IMR-90 (cell line): ENCODE data around the gene SLC13A5. TPM values are rescaled to one million over a fixed set of nuclear protein-coding genes. Genes with fewer than 3 reads are reported as not detected.
"Not testable (repeated sequence)": the region's sequence is repeated elsewhere in the genome, so short reads cannot be mapped to it uniquely, and the experiment has no call there.

ENCODE experiments used
- ATAC-seq: fragments of 200-7000 bp; cut with Tn5 transposase; 2 replicates; pipeline ENCODE4 v1.9.1; 2020; ENCODE audit warnings: low read depth, mild to moderate bottlenecking, moderate library complexity
- BruUV-seq: library from RNA; stranded (reverse); fragments of 400-500 nt; replicated peaks from 2 replicates; lab custom pipeline; 2021; lab: Mats Ljungman, UMichigan
- CTCF ChIA-PET: fragments of 300-600 bp; formaldehyde crosslinking; extraction: SDS; loops from one replicate; lab custom pipeline; 2021; ENCODE audit warnings: antibody characterized with exemption; lab: Yijun Ruan, JAX
- POLR2A ChIA-PET: fragments of 300-600 bp; sonication (Branson Sonifier 250); formaldehyde crosslinking; loops from one replicate; lab custom pipeline; 2022; ENCODE audit warnings: antibody characterized with exemption; ENCODE audit not compliant: unreplicated experiment; lab: Charles Lee
- DNase-seq: peaks from one replicate; pipeline ENCODE4 v3.0.0; 2013
- H2AFZ ChIP-seq: replicated peaks from 2 replicates; pipeline ENCODE3; 2013; ENCODE audit warnings: low read length, mild to moderate bottlenecking; ENCODE audit not compliant: poor library complexity
- H2AK5ac ChIP-seq: 2 replicates; pipeline ENCODE4 v1.6.1; 2013; ENCODE audit warnings: low read depth, low read length, inconsistent platforms
- H2AK9ac ChIP-seq: replicated peaks from 2 replicates; pipeline ENCODE3; 2013; ENCODE audit warnings: mild to moderate bottlenecking, low read depth, low read length, moderate library complexity; ENCODE audit not compliant: poor library complexity
- H2BK120ac ChIP-seq: 2 replicates; pipeline ENCODE4 v1.6.1; 2013; ENCODE audit warnings: low read depth, low read length, inconsistent platforms
- H2BK15ac ChIP-seq: 3 replicates; pipeline ENCODE4 v1.6.1; 2013; ENCODE audit warnings: low read depth, low read length, inconsistent platforms
- H2BK20ac ChIP-seq: 2 replicates; pipeline ENCODE4 v1.6.1; 2013; ENCODE audit warnings: low read depth, mild to moderate bottlenecking, inconsistent platforms, low read length, moderate library complexity
- H2BK5ac ChIP-seq: 2 replicates; pipeline ENCODE4 v1.6.1; 2013; ENCODE audit warnings: mild to moderate bottlenecking, low read depth, low read length, inconsistent platforms; ENCODE audit not compliant: poor library complexity, severe bottlenecking
- H3K14ac ChIP-seq: replicated peaks from 2 replicates; pipeline ENCODE4 v1.6.1; 2013; ENCODE audit warnings: low read depth, low read length, inconsistent platforms
- H3K18ac ChIP-seq: 2 replicates; pipeline ENCODE4 v1.6.1; 2013; ENCODE audit warnings: low read depth, low read length, control low read depth
- H3K23ac ChIP-seq: 2 replicates; pipeline ENCODE4 v1.6.1; 2013; ENCODE audit warnings: low read depth, low read length, inconsistent platforms
- H3K27ac ChIP-seq: 2 replicates; pipeline ENCODE4 v1.5.1; 2013; ENCODE audit warnings: mild to moderate bottlenecking, control low read depth, low read length; ENCODE audit not compliant: insufficient read depth
- H3K27me3 ChIP-seq: 2 replicates; pipeline ENCODE4 v1.6.1; 2013; ENCODE audit warnings: low read length; ENCODE audit not compliant: control insufficient read depth, insufficient read depth
- H3K36me3 ChIP-seq: 2 replicates; pipeline ENCODE4 v1.6.1; 2013; ENCODE audit warnings: low read length, mixed read lengths; ENCODE audit not compliant: control insufficient read depth, insufficient read depth
- H3K4ac ChIP-seq: 2 replicates; pipeline ENCODE4 v1.6.1; 2013; ENCODE audit warnings: low read depth, low read length, inconsistent platforms
- H3K4me1 ChIP-seq: 2 replicates; pipeline ENCODE4 v1.6.1; 2013; ENCODE audit warnings: low read length, mixed read lengths; ENCODE audit not compliant: control insufficient read depth, insufficient read depth
- H3K4me2 ChIP-seq: 2 replicates; pipeline ENCODE4 v1.6.1; 2013; ENCODE audit warnings: low read depth, mild to moderate bottlenecking, control low read depth, low read length, moderate library complexity
- H3K4me3 ChIP-seq: 2 replicates; pipeline ENCODE4 v1.5.1; 2013; ENCODE audit warnings: low read depth, mild to moderate bottlenecking, control low read depth, low read length, moderate library complexity; ENCODE audit not compliant: insufficient read depth
- H3K56ac ChIP-seq: 2 replicates; pipeline ENCODE4 v1.6.1; 2013; ENCODE audit warnings: low read length, inconsistent platforms; ENCODE audit not compliant: insufficient read depth; ENCODE audit errors: extremely low read depth
- H3K79me1 ChIP-seq, 2 experiments: 2 replicates each; pipeline ENCODE4 v1.6.1; 2013; ENCODE audit warnings: low read length in 2 of 2, inconsistent platforms in 1 of 2, low read depth in 1 of 2
- H3K9ac ChIP-seq: 2 replicates; pipeline ENCODE4 v1.6.1; 2013; ENCODE audit warnings: low read depth, low read length, control low read depth
- H3K9me1 ChIP-seq: 2 replicates; pipeline ENCODE4 v1.6.1; 2013; ENCODE audit warnings: low read length, inconsistent platforms; ENCODE audit not compliant: insufficient read depth
- H3K9me3 ChIP-seq: 2 replicates; pipeline ENCODE4 v1.6.1; 2013; ENCODE audit warnings: low read length; ENCODE audit not compliant: control insufficient read depth, insufficient read depth
- H4K20me1 ChIP-seq: 2 replicates; pipeline ENCODE4 v1.6.1; 2013; ENCODE audit warnings: low read length, inconsistent platforms; ENCODE audit not compliant: insufficient read depth
- H4K5ac ChIP-seq: 2 replicates; pipeline ENCODE4 v1.6.1; 2013; ENCODE audit warnings: mild to moderate bottlenecking, low read depth, low read length, control low read depth
- H4K8ac ChIP-seq, 2 experiments: 2 replicates each; pipeline ENCODE4 v1.6.1; 2013; ENCODE audit warnings: low read depth in 2 of 2, low read length in 2 of 2, control low read depth in 1 of 2, inconsistent platforms in 1 of 2
- H4K91ac ChIP-seq: 2 replicates; pipeline ENCODE4 v1.6.1; 2013; ENCODE audit warnings: low read depth, low read length, inconsistent platforms; ENCODE audit not compliant: insufficient read depth
- BHLHE40 ChIP-seq: fragments of 150-350 bp; IDR thresholded peaks from 2 replicates; pipeline ENCODE4 v1.6.1; 2016; ENCODE audit warnings: mild to moderate bottlenecking, low read depth, low read length
- MAZ ChIP-seq: IDR thresholded peaks from 2 replicates; pipeline ENCODE4 v1.6.1; 2012; ENCODE audit warnings: low read depth, mild to moderate bottlenecking, low read length, improper control_type of control experiment, moderate library complexity, borderline replicate concordance
- RAD21 ChIP-seq: IDR thresholded peaks from 2 replicates; pipeline ENCODE4 v1.6.1; 2012; ENCODE audit warnings: low read length, improper control_type of control experiment
- SMC3 ChIP-seq: fragments of 150-350 bp; IDR thresholded peaks from 2 replicates; pipeline ENCODE4 v1.6.1; 2016; ENCODE audit warnings: low read depth, mild to moderate bottlenecking, antibody characterized with exemption, low read length, moderate library complexity
- WGBS, 2 experiments: methylation state at CpG; one replicate each; pipeline versions ENCODE4 v1.1.5 to v1.1.7; 2013; ENCODE audit warnings: missing lambda C conversion rate in 2 of 2; ENCODE audit not compliant: insufficient read length in 1 of 2; ENCODE audit errors: extremely low coverage in 2 of 2; 5-methylcytosine and 5-hydroxymethylcytosine counted together
- dilution Hi-C: fragments of 300-500 bp; cut with HindIII; formaldehyde crosslinking; loops from one replicate; pipeline ENCODE4 v1.14.3; 2018; ENCODE audit warnings: low sequenced_read_pairs; ENCODE audit not compliant: unreplicated experiment
- in situ Hi-C: fragments of 300-500 bp; cut with MboI; formaldehyde crosslinking; loops from 3 replicates; pipeline ENCODE4 v1.14.3; 2019; ENCODE audit warnings: low sequenced_read_pairs, inconsistent platforms, mixed read lengths
- intact Hi-C: fragments of 100-400 bp; cut with micrococcal nuclease; formaldehyde crosslinking; loops from 2 replicates; pipeline ENCODE4 v1.10.0; 2022
- polyA plus RNA-seq, 3 experiments: library from polyadenylated mRNA; depleted of rRNA; stranded (reverse); fragments of >200 nt; gene quantifications; 2 replicates each; pipeline ENCODE4 v1.2.3, GENCODE V29; 2012; ENCODE audit warnings: low replicate concordance in 1 of 3
- total RNA-seq: library from RNA; depleted of rRNA; stranded (reverse); fragments of >200 nt; gene quantifications from 2 replicates; pipeline ENCODE4 v1.2.3, GENCODE V29; 2012
- TF ChIP-seq, protein P1 (sequence below): conservative IDR thresholded peaks from 2 replicates; pipeline ENCODE4 v1.5.1; 2012; ENCODE audit warnings: mild to moderate bottlenecking, low read depth, low read length, improper control_type of control experiment

The SLC13A5 gene
- total and polyA plus RNA-seq, 2 of the 4 experiments (the other 2 are of a cell fraction): not detected

DNA sequence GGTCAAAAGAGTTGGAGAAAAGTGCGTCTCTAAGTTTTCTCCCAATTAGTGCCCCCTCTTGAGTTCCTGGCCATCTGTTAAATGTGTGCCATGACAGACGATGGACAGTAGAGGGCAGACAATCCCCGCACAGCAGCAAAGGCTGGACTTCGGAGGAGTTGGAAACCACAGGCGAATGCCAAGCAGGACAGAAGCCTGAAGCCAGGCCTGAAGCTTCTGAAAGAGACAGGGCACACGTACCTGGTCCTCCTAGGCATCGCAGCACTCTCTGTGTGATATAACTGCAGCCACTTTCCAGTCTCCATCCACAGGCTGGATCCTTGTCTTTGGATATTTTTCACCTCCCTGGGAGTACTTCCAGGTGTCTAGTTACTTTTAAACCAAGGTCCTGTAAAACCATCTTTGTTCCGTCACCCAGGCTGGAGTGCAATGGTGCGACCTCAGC lies 47.1 kb downstream of the SLC13A5 start:
- Histone ChIP-seq H3K36me3 (no peaks in the 10 kb centered on the region), H3K56ac (no peak overlapping the region), H3K18ac (no peak overlapping the region), H2BK15ac (no peak overlapping the region), H3K79me1 (no peaks in the 10 kb centered on the region), H3K9me3 (no peaks in the 10 kb centered on the region), H2AK9ac (no peak overlapping the region), H3K4me3 (no peak overlapping the region), H2BK120ac (no peak overlapping the region), H2AK5ac (no peak overlapping the region), H2BK5ac (no peak overlapping the region), H4K91ac (no peak overlapping the region), H3K9ac (no peak overlapping the region), H3K4ac (no peak overlapping the region), H4K8ac (no peak overlapping the region), H3K27ac (no peak overlapping the region), H3K4me1 (no peaks in the 10 kb centered on the region), H3K14ac (no peak overlapping the region), H4K20me1 (no peaks in the 10 kb centered on the region), H3K9me1 (no peaks in the 10 kb centered on the region), H3K4me2 (no peak overlapping the region), H3K27me3 (peaks cover 29% of the 10 kb centered on the region), H2BK20ac (no peak overlapping the region), H2AFZ (no peak overlapping the region), H4K5ac (no peak overlapping the region), H3K23ac (no peak overlapping the region)
- TF ChIP-seq SMC3: peak; percentile 94
- TF ChIP-seq, protein P1, sequence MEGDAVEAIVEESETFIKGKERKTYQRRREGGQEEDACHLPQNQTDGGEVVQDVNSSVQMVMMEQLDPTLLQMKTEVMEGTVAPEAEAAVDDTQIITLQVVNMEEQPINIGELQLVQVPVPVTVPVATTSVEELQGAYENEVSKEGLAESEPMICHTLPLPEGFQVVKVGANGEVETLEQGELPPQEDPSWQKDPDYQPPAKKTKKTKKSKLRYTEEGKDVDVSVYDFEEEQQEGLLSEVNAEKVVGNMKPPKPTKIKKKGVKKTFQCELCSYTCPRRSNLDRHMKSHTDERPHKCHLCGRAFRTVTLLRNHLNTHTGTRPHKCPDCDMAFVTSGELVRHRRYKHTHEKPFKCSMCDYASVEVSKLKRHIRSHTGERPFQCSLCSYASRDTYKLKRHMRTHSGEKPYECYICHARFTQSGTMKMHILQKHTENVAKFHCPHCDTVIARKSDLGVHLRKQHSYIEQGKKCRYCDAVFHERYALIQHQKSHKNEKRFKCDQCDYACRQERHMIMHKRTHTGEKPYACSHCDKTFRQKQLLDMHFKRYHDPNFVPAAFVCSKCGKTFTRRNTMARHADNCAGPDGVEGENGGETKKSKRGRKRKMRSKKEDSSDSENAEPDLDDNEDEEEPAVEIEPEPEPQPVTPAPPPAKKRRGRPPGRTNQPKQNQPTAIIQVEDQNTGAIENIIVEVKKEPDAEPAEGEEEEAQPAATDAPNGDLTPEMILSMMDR: peak; percentile 97
- peak; percentile 29; the same call in 1 of the 2 replicates for TF ChIP-seq MAZ
- TF ChIP-seq BHLHE40: no peak
- TF ChIP-seq RAD21: peak; percentile 98
- no TSS peak for BruUV-seq
- intact Hi-C loops (loop anchor here (1.0 to 10.0 kb wide), 7 partner anchors 89 to 356 kb away; partner anchors contain the start of gene XAF1), in situ Hi-C loops (loop anchor here (10.0 kb wide), 3 partner anchors 129 to 349 kb away; partner anchors contain the start of genes RNASEK and TEKT1), dilution Hi-C loops (no loop called here)
- ATAC-seq (peak; percentile 100), DNase-seq (peak; percentile 79)
- CTCF ChIA-PET: interaction anchor here (0.5 to 1.4 kb wide), 8 partner anchors 56 to 245 kb away, joined by 3 to 9 read pairs (median 3); no protein-coding TSS in a partner anchor
- 0% methylated on average over 3 of the region's 9 CpGs; no CpG with 5 or more reads in 1 of the 2 experiments for WGBS, 2 experiments
- POLR2A ChIA-PET: no interaction called here

DNA sequence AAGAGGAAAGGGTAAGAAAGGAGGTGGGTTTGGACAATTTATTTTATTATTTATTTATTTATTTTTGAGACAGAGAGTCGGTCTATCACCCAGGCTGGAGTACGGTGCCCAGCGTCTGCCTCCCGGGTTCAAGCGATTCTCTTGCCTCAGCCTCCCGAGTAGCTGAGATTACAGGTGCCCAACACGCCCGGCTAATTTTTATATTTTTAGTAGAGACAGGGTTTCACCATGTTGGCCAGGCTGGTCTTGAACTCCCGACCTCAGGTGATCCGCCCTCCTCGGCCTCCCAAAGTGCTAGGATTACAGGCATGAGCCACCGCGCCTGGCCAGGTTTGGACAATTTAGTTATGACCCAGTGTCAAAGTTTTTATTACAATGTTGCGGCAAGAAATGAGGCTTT lies 50.0 kb downstream of the SLC13A5 start:
- H2AFZ ChIP-seq, H2BK15ac ChIP-seq, H3K9ac ChIP-seq, H3K9me1 ChIP-seq, H2AK9ac ChIP-seq, H3K36me3 ChIP-seq, H2BK120ac ChIP-seq, H3K4me1 ChIP-seq, H3K4ac ChIP-seq, H4K91ac ChIP-seq, dilution Hi-C loops, POLR2A ChIA-PET, H2BK20ac ChIP-seq, H4K8ac ChIP-seq, H3K14ac ChIP-seq, H2BK5ac ChIP-seq, H4K5ac ChIP-seq, ATAC-seq, CTCF ChIA-PET, H3K18ac ChIP-seq, H3K79me1 ChIP-seq, H3K4me3 ChIP-seq, H3K23ac ChIP-seq, BruUV-seq, H3K27ac ChIP-seq, H2AK5ac ChIP-seq, DNase-seq, H4K20me1 ChIP-seq, H3K4me2 ChIP-seq, H3K56ac ChIP-seq, H3K9me3 ChIP-seq: not testable (repeated sequence)
- in situ Hi-C loops: loop anchor here (10.0 kb wide), 3 partner anchors 132 to 352 kb away; partner anchors contain the start of genes RNASEK and TEKT1
- intact Hi-C loops: loop anchor here (10.0 kb wide), 1 partner anchor 92 kb away; the partner anchor contains the start of gene XAF1
- H3K27me3 ChIP-seq: peaks cover 37% of the 10 kb centered on the region
- WGBS, 2 experiments: 100% methylated on average over 1 of the region's 14 CpGs; no CpG with 5 or more reads in 1 of the 2 experiments
